Fibroblast of gingiva (primary cell): ENCODE data around the gene CAGE1.

Experiments used
- DNase-seq: peaks from one replicate; pipeline ENCODE4 v3.0.0-alpha.2; 2011; ENCODE audit warnings: low read depth

Gene CAGE1

DNA sequence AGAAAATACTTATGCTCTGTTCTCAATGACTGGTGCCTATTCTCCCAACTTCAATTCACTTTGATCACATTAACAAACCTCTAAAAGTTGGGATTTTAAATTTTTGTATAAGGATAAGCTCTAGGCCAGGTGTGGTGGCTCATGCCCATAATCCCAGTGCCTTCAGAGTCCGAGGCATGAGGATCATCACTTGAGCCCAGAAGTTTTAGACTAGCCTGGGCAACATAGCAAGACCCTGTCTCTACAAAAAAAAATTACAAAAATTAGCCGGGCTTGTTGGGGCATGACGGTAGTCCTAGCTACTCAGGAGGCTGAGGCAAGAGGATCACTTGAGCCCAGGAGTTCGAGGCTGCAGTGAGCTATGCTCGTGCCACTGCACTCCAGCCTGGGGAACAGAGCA lies 80.5 kb downstream of the CAGE1 start:
- DNase-seq: no peak

DNA sequence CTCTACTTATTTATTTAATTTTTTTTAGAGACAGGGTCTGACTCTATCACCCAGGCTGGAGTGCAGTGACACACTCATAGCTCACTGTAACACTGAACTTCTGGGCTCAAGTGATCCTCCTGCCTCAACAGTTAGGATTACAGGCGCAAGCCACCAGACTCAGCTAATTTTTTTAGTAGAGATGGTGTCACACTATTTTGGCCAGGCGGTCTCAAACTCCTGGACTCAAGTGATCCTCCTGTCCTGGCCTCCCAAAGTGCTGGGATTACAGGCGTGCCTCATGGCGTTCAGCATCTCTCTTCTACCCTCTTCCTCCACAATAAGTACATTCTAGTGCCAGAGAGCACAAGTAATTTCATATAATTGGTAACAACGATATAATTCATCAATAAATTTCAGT lies 82.0 kb downstream of the CAGE1 start:
- DNase-seq: no peak

DNA sequence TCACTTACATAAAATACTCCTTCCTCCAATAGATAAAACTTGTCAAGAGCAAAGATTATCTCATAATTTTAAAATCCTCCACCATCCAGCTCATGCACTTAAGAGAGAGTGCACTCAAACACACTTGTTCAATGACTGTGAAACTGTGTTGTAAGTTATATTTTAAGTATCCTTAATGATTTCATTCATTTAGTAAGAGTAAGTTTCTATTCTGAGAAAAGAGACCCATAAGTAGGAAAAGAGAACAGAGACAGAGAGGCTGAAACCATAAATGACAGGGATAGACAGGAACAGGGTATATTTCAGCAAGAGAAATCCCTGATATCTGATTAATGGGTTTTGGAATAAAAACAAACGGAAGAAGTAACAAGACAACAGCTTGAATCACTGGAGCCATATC lies 84.7 kb downstream of the CAGE1 start:
- no peak for DNase-seq

DNA sequence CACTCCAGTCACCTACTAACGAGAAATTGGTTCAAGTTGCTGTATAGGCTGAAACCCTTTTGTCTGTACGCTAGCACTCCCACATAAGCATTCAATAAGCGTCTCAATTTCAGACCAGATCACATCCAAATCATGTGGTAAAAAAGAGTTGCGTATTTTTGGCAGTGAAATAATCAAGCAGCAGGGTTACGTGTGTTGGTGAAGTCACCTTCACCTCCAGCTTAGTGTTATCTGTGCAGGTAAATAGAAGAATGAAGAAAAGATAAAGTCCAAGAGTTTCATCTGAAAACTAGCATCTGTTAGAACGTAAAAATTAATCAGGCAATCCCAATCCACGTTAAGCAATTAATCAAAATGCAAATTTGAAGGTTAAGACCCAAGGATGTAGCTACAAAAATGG lies 87.8 kb downstream of the CAGE1 start:
- no peak for DNase-seq

DNA sequence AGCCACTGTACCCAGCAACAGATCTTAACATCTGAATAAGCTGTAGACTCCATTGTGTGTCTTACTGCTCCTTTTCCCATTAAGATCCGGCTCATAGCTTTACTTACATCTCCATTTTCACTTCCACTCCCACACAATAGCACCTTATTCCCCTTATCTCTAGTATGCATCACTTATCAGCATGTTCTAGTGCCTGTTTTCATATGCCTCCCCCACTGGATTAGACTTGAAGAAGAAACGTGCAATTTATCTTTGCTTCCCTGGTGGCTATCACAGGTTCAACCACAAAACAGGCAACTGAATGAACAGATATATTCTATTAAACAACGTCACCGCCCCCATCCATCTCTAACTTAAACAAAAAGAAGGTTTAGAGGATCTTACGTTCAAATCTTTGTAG lies 88.6 kb downstream of the CAGE1 start:
- no peak for DNase-seq

DNA sequence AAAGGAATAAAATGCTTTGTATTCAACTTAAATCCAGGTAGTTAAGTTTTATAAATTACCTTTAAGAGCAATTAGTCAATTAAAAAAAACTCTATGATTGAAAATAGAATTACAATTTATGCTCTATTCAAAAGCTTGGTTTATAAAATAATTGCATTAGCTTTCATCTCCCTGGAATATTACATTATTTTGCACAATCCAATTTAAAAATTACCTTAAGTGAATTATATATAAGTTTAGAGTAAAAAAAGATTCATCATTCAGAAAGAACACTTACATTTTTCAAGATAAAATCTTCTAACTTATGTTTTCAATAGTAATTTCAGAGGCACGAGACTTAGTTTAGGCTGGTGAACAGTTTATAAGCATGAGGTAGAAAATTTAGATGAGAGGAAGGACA lies 91.4 kb downstream of the CAGE1 start:
- no peak for DNase-seq

DNA sequence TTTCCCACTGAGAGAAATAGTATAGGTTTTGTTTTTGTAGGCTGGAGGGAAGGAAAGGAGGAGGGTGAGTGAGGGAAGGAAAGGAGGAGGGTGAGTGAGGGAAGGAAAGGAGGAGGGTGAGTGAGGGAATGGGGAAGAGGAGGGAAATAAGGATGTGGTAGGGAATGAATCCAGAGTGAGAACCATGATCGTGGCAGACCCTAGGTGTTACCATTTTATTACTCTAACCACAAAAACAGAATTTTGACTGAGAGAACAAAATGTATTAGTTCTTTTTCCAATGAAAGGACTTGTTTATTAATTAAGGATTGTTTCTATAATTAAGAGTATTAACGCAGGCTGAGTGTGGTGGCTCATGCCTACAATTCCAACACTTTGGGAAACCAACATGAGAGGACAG lies 92.9 kb downstream of the CAGE1 start:
- no peak for DNase-seq

DNA sequence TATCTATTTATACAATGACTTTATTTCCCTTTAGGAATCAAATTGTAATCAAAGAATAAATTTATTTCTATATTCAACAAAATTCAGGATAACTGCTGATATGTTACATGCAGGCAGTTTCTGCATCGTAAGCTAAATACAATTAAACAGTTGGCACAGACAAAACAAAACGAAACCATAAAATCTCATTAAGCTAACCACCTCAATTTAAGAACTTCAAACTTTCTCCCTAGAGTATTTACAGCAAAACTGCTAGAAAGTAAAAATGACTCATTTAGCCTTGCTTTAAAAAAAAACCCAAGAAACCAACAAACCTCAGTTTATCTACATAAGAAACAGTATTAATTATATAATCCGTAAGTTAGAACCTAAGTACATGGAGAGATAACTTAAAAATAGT lies 93.6 kb downstream of the CAGE1 start:
- DNase-seq: no peak

DNA sequence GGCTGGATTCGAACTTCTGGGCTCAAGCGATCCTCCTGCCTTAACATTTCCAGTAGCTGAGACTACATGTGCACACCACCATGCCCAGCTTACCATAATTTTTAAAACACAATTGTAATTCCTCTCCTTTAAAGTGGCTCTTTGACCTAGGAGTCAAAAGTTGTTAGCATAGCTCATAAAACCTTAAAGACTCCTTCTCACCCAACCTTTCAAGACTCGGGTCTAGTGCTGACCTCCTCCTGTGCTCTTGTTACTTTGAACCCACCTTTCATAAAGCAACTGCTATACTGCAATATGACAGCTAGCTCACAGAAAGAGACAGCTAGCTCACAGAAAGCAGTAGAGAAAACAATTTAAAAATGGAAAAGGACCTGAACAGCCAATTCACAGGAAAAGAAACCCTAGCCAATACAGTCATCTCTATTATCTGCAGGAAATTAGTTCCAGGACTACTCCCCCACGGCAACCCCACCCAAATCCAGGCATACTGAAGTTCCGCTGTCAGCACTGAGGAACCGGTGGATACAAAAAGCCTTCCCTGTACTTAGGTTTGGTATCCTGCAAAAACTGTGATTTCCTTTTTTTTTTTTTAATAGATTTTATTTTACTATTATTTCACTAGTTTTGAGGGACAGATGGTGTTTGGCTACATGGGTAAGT lies 96.8 kb downstream of the CAGE1 start:
- no peak for DNase-seq

DNA sequence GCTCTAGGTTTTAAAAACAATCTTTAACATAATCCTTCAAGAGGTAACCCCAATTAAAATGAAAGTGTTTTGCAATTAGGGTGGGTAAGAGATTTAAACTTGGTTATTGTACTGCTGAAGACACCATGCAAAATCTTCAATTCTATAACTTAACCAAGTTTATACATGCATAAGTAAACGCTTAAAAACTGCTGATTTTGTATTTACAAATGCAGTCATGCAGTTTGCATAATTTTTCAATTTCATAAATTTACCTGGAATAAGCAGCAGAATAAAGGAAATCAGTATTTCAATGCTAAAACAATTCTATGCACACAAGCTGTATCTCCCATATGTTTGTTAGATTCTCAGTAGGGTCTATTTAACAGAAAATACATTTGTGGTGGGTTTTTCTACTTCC lies 99.5 kb downstream of the CAGE1 start:
- DNase-seq: no peak

DNA sequence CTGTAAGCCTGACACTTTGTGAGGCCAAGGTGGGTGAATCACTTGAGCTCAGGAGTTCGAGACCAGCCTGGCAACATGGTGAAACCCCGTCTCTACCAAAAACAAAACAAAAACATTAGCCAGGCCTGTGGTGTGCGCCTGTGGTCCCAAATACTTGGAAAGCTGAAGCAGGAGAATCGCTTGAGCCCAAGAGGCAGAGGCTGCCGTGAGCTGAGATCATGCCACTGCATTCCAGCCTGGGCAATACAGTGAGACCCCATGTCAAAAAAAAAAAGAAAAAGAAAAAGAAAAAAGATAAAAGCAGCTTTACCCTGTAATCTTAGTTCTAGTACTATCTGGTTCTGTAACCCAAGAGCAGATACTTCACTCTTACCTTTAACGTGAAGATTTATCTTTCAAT lies 104.1 kb downstream of the CAGE1 start:
- no peak for DNase-seq

DNA sequence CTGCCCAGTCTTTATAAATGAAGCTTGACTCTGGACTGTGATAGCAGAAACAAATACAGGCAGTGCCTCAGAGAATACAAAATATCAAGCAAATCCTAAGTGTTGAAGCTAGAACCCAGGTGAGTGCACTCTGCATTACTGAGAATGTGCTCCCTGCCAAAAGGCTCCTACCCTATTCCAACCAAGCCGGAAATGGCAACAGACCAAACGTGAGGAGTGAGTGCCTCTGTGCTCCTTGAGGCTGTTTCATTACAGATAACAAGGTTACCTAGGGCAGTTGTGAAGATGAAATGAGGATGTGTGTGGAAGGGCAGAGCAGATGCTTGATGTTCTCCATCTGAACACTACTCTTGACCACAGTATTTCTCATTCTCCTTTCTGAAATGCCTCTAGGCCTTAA lies 105.9 kb downstream of the CAGE1 start:
- DNase-seq: no peak

DNA sequence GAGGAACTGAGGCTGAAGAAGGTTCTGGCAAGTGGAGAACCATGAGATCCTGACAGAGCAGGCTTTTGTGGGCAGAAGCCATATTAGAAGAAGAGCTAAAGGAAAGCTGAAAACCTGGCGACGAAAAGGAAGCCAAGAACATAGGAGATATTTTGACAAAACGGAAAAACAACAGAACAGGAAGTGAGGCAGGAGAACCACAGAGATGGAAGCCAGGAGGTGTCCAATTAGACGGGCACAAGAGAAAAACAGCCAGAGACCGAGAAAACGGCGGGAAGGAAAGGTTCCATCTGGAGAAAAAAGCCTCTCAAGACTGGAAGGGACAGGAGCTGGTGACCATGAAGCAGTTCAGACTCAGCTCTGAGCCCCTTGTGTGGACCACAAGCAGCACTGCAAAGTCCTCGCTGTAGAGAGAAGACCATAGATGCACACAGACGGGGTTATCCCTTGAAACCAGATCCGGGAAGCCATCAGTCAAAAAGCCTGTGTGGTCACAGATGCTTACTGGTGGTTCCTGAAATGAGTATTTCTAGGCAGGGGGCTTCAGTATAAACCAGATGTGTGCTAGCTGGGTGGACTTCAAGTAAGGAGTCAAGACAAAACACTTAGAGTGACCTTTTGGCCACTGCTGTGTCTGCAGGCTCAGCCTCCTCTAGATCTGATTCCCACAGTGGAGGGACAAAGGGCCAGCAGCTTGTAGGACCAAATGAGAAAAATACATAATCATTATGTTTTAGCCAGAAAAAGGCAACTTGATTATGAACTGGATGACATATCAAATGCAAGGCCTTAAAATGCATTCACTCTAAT lies 107.2 kb downstream of the CAGE1 start:
- DNase-seq: no peak
